NCI-H1417 treated with DMSO at 0.1 percent for 48 hours (cell line): ENCODE data around the gene SLC2A9.
A peak's percentile ranks its signal among the peaks of the same experiment; 100 is the strongest.
"Not testable (repeated sequence)": the region's sequence is repeated elsewhere in the genome, so short reads cannot be mapped to it uniquely, and the experiment has no call there.

Experiments used
- DNase-seq: peaks from one replicate; lab custom pipeline; 2025; lab: John Stamatoyannopoulos, UW

The SLC2A9 gene

DNA sequence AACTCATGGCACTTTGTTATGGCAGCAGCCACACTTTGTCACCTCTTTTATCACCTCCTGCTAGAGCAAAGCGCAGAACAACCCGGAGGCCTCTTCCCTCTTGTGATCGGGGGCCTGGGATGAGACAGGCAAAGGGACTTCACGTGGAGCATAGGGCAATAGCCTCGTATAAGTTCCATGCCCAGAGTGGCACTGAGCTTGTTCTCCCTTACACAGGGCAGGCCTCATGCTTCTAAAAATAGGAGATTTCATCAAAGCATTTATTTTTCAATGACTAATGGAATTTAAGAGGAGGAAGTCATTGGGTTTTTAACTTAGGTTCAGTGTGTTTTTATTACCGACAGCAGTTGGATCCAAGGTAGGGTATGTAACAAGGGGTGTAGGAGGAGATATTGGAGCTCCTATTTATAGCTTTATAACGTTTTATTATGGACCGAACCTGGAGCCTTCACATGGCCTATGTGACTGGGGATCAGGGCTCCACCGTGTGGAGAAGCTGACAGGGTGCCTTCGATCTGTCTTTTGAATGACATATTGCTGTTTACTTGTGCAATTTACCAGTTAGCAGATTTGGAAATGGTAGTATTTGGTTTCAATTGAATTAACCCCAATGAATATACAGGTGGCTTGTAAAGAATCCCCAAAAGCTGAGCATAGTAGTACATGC lies 93.8 kb downstream of the SLC2A9 start:
- no peak for DNase-seq

DNA sequence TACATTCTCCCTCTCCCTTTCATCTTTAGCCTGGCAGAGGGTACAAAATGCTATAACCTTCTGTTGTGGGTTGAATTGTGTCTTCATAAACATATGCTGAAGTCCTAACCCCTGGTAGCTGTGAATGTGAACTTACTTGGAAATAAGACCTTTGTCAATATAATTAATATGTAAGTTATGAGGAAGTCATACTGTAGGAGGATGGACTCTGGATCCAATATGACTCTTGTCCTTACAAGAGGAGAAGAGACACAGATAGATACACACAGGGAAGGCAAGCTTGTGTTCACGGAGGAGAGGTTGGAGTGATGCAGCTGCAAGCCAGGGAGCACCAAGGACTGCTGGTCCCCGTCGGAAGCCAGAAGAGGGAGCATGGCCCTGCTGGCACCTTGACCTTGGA lies 94.7 kb downstream of the SLC2A9 start:
- DNase-seq, result no peak

DNA sequence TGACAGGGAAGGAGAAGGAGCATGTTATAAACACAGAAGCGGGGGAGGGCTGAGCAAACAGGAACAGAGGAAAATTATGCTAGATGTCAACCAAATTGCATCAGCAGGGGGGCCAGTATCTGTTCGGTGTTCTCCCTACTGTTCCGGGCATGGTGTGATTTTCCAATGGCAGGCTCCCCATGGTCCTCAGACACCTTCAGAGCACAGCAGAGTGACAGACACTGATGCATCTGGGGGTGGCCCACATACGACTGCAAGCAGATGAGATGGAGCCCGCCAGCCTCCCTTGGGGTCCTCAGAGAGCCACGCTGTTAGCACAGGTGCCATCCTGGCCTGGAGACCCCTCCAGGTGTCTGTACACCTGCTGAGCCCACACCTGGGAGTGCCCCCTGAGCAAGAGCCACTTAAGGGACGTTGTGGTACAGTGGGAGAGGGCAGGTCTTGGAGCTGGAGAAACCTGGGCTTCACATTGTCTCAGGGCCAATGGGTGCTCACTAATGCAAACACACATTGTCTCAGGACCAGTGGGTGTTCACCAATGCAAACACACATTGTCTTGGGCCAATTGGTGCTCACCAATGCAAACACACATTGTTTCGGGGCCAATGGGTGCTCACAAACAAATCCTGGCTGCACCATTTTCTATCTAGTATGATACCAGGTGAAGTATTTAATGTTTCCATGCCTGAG lies 95.4 kb downstream of the SLC2A9 start:
- peak; percentile 65 for DNase-seq

DNA sequence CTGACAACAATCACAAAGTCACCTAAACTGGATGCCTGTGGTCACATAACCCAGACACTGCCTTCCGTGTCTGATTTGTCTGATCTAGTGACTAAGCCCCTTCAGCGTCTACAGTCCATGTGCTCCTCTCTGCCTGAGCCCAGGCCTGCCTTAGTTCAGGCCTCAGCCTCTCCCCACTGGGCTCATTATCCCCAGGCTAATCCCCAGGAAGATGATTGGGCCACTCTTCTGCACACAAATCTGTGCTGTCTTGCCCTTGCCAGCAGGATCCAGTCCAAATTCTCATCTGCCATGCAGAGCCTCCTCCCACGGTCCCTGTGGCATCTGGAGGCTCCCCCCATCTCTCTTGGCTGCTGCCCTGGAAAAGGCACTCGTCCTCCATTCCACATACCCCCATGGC lies 96.5 kb downstream of the SLC2A9 start:
- DNase-seq, result no peak

DNA sequence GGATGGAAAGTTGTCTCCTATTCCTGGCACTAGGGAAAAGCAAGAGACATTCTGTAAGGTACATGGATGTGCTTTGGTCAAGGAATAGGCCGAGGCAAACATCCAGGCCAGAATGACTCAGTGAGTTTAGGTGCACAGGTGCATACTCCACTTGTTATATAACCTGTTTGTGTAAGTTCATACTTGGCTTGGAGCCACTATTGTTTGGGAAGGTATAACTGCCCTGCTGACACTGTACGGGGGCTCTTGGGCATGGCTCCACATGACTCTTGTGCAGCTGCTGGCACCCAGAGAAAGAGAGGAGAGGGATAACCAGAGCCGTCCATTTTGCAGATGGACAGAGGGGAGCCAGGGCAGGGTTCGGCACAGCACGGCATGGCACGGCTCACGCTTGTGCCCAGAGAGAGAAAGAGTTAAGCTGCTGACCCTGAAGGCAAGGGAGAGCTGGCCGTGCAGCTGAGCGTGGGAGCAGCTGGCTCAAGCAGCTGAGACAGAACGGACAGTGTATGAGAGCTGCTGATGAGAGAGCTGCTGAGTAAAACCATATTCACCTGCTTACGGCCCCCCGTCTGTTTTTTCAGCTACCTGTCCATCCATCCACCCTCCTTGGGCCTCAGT lies 98.0 kb downstream of the SLC2A9 start:
- DNase-seq, result no peak

DNA sequence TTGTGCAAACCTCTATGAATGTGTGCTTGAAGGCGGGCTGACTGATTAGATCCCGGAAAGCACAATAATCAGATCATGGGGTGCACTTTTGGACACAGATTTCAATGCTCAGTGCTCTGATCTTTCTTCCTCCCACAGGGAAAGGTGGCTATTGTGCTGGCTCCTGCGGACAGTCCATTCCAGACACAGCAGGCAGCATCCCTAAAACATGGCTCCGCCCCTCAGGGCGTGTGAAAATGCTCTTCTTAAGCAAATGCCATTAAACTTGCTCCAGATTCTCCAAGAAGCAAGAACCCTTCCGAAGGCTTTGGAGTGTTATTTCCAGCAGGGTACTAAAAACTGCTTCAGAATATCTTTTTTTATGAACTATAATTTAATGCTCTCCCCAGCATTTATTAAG lies 100.0 kb downstream of the SLC2A9 start:
- no peak for DNase-seq

DNA sequence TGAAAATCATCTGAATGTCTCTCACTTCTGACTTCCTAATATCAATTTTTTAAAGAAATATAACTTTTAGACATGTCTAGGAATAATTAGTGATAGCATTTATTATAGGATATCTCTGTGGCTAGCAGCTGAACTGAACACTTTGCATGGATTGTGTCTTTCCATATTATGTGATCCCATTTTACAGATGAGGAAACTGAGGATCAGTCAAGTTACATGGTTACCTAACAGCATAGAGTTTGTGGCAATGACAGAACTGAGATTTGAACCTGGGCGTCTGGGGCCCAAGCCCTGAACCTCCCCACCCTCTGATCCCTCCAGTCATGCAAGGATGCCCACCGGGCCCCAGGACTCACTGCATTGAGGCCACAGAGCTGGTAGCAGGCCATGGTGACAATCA lies 101.3 kb downstream of the SLC2A9 start:
- no peak for DNase-seq

DNA sequence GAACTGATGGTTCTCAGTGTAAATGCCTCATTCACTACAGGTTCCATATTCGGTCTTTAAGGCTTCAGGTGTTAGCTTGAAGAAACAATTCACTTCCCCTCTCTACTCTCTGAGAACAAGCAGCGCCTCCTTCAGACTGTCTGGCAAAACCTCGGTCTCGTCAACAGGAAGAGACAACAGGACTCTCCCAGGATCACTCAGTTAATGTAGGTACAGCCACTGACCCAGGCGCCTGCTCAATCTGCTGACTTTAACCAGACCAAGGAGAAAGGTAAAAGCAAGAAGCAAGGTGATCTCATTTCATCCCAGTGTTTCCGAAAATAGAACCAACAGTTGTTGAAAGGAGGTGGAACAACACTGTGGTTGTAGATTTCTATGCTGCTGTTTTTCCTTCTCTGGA lies 102.2 kb downstream of the SLC2A9 start:
- DNase-seq, result no peak

DNA sequence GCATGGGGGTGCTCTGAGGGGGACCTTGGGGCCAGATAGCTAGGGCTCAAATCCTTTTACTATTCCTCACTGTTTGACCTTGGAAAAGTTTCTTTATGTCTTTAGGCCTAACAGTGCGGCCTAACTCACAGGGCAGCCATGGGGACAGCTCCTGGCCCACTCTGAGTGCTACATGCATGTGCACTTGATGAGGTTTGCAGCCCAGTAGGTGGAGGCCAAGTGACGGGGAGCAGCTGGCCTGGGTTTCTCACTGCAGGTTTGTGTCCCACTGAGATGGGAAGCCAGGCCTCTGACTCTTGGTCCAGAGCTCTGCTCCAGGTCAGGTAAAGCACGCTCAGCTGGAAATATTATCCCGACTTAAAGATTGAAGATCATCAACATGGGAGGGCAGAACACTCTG lies 102.8 kb downstream of the SLC2A9 start:
- DNase-seq, result no peak

DNA sequence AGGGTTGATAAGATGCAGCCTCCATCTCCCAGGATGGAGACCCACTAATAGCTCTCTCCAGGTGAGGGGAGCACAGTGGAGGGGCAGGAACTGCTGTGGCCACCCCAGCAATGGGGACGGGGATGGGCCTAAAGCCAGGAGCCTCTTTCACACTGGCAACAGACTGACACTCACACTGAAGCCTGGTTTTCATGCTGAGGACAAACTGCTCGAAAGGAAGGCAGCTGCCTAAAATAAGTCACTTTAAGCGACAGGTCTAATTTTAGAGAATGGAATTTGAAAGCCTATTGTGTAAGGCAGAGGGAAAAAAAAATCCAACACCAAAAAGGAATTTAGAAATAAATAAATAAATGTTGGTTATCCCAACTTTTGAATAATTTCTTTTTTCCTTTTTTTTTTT lies 104.4 kb downstream of the SLC2A9 start:
- DNase-seq, result no peak

DNA sequence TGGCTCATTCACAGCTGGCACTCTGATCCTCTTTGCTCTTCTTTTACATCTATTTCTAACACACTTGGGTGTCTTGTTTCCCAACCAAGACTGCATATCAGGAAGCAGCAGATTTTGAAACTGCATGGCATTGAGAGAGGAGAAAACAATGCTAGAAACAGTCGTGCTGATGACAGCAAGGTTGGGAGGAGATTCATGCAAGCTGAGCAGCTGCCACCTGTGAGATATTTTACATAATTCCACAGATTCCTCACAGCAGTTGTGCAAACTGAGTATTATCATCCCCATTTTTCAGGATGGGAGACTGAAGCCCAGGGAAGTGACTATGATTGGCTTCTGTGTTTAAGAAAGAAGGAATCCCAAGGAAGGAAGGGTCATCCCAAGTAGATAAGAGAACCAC lies 105.0 kb downstream of the SLC2A9 start:
- no peak for DNase-seq

DNA sequence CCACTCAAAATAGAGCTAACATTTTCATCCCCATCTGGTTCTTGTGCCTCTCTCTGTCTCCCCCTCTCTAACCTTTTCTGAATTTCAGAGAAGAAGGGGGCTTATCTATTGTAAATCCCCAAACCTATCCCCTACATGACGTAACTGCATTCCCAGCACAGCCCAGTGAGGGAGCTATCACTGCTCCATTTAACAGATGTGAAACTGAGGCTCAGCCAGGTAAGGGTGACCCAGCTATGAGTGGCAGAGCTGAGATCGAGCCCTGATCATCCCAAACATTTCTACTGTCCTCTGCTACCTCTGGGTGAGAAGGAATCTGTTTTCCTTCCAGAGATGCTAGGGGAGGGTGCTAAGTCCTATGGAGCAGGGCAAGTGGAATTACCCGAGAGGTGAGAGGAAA lies 107.5 kb downstream of the SLC2A9 start:
- no peak for DNase-seq

DNA sequence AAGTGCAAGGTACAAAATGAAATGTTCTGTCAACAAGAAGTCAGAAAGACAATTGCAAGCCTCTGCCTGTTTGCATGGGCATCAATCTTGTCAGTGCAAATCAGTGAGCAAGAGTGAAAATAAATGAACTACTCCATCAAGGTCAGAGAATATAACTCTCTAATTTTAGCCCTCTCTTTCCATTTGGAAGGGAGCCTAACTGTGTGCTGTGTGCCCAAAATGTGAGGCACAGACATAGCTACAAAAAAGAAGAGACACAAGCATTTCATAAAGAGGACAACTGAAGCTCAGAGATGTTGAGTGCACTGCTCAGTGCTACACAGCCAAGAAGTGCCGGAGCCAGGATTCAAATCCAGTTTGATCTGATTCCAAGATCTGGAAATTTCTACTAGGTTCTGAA lies 114.3 kb downstream of the SLC2A9 start:
- no peak for DNase-seq

DNA sequence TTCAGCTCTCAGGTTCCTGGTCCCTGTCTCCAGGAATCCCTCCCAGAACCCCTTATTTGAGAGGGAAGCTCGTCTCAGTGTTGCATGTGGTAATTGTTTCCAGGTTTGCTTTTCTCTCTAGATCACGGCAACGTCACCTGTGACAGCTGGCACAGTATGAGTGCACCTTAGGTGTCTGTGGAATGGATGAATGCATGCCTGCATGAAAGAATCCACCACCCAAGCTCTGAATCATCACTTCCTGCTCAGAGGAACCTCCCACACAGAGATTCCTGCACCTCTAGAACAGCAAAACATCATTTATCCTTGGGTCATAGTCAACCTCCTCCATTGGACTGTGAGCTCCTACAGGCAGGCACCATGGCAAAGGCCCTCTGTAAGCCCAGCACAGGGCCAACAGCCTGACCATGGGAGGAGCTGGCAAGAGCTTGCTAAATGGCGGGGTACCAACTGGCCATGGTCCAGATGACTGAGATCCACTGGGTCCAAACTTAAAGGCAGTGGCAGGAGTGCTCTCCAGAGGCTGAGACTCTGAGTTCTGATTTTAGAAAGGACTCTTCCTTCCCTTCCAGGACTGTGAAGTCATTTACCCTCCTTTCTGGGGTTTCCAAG lies 116.2 kb downstream of the SLC2A9 start:
- DNase-seq, result no peak

DNA sequence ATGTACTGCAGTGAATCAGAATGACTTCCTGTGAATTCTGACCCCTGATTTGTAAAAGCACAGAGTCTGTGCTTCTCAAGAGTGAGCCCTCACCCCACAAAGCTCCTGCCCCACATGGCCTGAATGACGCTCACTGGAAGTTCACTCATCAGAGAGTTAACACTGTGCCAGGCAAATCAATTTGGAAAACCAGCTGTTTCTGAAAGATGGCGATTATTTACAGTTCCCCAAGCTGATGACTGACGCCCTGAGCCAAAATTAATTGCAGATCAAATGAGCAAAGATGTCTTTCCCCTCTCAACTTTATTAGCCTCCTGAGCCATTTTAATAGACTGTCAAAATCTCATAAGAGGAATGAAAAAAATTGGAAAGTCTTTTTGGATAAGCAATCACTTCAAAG lies 118.0 kb downstream of the SLC2A9 start:
- no peak for DNase-seq

DNA sequence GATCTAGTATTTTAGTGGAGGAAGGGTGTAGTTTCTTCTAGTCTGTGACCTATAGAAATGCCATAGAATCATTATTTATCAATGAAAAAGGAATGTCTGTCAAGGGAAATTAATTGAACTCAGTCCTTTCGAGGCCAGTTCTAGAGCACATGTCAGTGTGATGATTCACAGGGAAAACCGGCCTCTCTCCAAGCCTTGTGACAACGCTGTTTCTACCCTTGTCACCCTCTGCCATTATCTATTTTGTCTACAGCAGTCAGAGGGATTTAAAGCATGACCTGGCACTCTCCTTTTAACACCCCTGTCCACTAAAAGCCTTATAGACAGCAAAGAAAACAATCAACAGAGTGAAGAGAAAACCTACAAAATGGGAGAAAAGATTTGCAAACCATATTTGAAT lies 120.0 kb downstream of the SLC2A9 start:
- DNase-seq, result no peak

DNA sequence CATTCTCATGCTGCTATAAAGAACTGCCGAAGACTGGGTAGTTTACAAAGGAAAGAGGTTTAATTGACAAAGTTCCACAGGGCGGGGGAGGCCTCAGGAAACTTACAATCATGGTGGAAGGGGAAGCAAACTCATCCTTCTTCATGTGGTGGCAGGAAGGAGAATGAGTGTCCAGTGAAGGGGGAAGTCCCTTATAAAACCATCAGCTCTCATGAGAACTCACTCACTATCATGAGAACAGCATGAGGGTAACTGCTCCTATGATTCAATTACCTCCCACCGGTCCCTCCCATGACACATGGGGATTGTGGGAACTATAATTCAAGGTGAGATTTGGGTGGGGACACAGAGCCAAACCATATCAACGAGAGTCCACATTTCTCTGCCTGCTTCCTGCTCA lies 120.7 kb downstream of the SLC2A9 start:
- not testable (repeated sequence) for DNase-seq

DNA sequence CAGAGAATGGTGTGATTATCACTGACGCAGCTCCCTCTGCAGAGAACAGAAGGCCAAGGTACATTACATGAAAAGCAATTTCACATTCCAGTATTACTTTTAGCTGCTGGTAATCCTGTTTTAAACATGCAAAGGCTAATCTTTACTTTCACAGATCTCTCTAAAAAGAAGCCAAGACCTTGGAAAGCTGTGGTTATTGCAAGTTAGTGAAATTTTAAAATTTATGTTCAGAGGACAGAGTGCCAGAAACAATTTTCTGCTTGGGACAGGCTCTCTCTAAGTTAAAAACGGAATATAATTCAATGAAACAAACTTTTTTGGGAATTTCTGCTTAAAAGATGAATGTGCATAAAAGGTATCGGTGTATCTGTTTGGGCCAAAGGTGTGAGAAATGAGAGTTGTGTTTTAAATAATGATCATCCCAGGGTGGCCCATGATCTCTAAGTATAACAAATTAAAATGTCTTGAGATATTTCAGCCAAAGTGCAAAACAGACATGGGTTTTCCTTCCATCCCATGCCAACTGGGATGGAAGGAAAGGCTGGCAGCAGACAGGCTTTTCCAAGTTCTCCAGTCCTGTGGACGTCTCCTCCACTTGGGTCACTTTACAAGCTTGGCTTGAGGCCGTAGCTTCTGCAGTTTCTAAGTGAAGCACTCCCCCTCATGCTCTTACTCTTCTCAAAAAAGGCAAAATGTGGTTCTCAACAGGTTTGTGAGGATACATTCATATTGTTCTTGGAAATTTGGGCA lies 121.8 kb downstream of the SLC2A9 start:
- no peak for DNase-seq

DNA sequence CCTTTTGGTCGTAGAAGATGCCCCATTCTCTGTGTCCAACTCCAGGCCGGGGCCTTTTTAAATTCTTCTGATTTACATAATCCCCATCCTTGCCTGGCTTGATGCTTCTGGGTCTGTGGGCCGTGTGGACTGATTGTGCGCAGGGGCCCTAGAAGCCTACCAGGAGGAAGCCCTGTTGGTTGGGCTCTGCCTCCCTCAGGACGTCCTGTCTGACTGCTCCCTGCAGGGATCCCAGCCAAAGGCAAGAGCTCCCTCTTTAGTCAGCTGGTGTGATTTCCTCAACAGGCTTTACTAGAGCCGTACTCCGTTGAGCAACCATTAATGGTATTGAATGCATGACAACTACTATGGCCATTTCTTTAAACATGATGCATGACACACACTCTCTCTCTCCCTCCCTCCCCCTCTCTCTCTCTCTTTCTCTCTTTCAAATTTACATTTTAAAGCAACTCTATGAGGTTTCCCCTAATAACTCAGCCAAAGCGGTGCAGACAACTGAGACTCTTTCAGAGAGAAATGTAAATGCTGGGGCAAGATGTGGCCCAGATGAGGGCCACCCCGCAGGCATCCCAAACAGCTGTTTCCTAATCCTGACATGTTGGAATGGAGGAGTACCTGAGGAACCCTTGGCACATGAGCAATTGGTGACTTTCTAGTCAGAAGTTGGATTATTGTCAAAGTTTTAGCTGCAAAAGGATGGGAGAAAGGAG lies 122.5 kb downstream of the SLC2A9 start:
- no peak for DNase-seq

DNA sequence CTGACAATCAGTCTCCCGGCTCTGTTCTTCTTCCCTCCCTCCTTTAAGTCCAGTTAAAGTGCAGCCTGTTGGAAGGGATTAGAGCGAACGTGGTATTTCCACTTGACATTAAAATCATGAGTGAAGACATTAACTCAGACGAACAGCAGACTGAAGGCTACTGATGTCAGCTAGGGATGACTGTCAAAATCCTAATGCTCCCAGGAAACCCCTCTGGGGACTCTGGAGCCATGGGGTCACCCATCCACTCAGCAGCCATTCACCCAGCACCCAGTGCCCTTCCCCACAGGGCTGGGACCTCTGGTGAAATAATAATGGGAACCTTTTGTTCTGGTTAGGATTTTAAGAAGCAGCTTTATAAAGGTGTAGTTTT lies 126.0 kb downstream of the SLC2A9 start:
- no peak for DNase-seq

DNA sequence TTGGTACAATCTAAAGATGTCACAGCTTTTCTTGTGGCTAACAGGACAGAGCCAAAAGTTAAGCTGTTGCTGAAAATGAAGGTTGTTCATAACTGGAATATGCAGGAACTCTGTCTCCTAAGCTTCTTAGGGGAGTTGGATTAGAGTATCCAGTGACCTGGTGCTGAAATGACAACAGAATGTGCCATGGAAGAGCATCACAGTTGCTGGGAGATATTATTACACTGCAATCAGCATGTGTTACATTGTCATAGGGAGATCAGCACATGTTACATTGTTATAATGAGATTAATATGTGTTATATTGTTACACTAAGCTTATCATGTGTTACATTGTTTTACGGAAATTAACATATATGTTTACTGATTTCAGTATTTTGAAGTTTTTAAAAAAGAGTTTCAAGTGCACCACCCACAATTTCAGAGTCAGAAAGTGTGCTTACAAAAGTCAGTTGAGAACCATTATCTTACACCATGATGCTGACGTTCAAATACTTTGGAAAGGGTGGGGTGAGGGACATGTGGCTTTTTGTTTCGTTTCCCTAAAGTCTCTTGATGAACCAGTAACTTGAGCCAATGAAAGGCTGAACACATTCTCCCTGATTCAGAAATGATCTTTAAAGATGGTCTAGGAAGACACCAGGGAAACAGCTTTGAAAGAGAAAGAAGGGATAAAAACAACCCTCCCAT lies 126.5 kb downstream of the SLC2A9 start:
- no peak for DNase-seq
